Natural killer cell (primary cell): ENCODE measurements around the gene RPS17. TPM values are rescaled to one million over a fixed set of nuclear protein-coding genes. Genes with fewer than 3 reads are reported as not detected.

Experiments used
- ATAC-seq, 3 donors: fragments of 150-1000 bp in 2 of 3; fragments of 200-7000 bp in 1 of 3; cut with Tn5 transposase; 1 replicate in 1 of 3; 2 replicates in 2 of 3; pipeline ENCODE4 v1.10.0; 2021; ENCODE audit warnings: mild to moderate bottlenecking in 2 of 3, moderate library complexity in 2 of 3
- DNase-seq, 2 donors: peaks; one replicate each; pipeline versions ENCODE4 v3.0.0 to v3.0.0-alpha.2; 2013 to 2021; ENCODE audit warnings: mixed read lengths in 1 of 2
- H3K27ac ChIP-seq: one replicate; pipeline ENCODE4 v1.5.1; 2013; ENCODE audit warnings: mild to moderate bottlenecking, low read length
- H3K27me3 ChIP-seq: one replicate; pipeline ENCODE4 v1.6.1; 2013; ENCODE audit warnings: low read length; ENCODE audit not compliant: control insufficient read depth, insufficient read depth
- H3K36me3 ChIP-seq: one replicate; pipeline ENCODE4 v1.6.1; 2013; ENCODE audit warnings: low read length; ENCODE audit not compliant: control insufficient read depth, insufficient read depth
- H3K4me1 ChIP-seq: one replicate; pipeline ENCODE4 v1.6.1; 2013; ENCODE audit warnings: low read length; ENCODE audit not compliant: control insufficient read depth, insufficient read depth
- H3K4me3 ChIP-seq: one replicate; pipeline ENCODE4 v1.5.1; 2013; ENCODE audit warnings: low read length
- H3K9me3 ChIP-seq: one replicate; pipeline ENCODE4 v1.6.1; 2013; ENCODE audit warnings: low read length; ENCODE audit not compliant: control insufficient read depth, insufficient read depth
- H3K27ac Mint-ChIP-seq, 2 donors: one replicate each; pipeline ENCODE4 v1.8.0; 2022; ENCODE audit warnings: mild to moderate bottlenecking in 2 of 2, mixed read lengths in 2 of 2, moderate library complexity in 1 of 2
- H3K27me3 Mint-ChIP-seq, 2 donors: one replicate each; pipeline ENCODE4 v1.8.0; 2022; ENCODE audit warnings: low read depth in 2 of 2, mixed read lengths in 2 of 2
- H3K36me3 Mint-ChIP-seq: one replicate; pipeline ENCODE4 v1.8.0; 2022; ENCODE audit warnings: mixed read lengths
- H3K4me1 Mint-ChIP-seq, 2 donors: one replicate each; pipeline ENCODE4 v1.8.0; 2022; ENCODE audit warnings: mixed read lengths in 2 of 2
- H3K4me3 Mint-ChIP-seq: one replicate; pipeline ENCODE4 v1.8.0; 2022; ENCODE audit warnings: mild to moderate bottlenecking, moderate library complexity, mixed read lengths
- H3K9me3 Mint-ChIP-seq, 2 donors: one replicate each; pipeline ENCODE4 v1.8.0; 2022; ENCODE audit warnings: mixed read lengths in 2 of 2
- CTCF ChIP-seq: fragments of 200-600 bp; IDR thresholded peaks from one replicate; pipeline ENCODE4 v1.8.0; 2022; ENCODE audit warnings: antibody characterized with exemption
- WGBS: methylation state at CpG from one replicate; pipeline ENCODE4 v1.1.7; 2013; ENCODE audit warnings: missing lambda C conversion rate; ENCODE audit not compliant: insufficient coverage; 5-methylcytosine and 5-hydroxymethylcytosine counted together
- intact Hi-C: fragments of 100-400 bp; cut with micrococcal nuclease; formaldehyde crosslinking; loops from one replicate; pipeline ENCODE4 v1.14.2; 2022
- total RNA-seq, 4 donors: library from RNA; stranded (reverse); fragments of 120-200 nt in 1 of 4; gene quantifications; one replicate each; pipeline versions ENCODE4 v1.2.3 to v1.2.4, GENCODE V29; 2013 to 2022

Gene RPS17
- total RNA-seq = 1,000 to 10,000 TPM; 1,035 to 1,314 (median 1,130) TPM
- total RNA-seq (2013) = 3,963 TPM

- intact Hi-C loops = loop anchor here (1.0 kb wide), 2 partner anchors 271 to 446 kb away; partner anchors contain the start of gene RAMAC
- WGBS = under 1% methylated on average over 81 of the region's 81 CpGs
- H3K27ac ChIP-seq = peak within 1 kb of the TSS; percentile 87
- Mint-ChIP-seq H3K36me3 (peaks cover 12% of the 10 kb centered on the region), H3K4me1 (peaks cover 35 to 44% of the 10 kb centered on the region in 2 donors), H3K9me3 (no peaks in the 10 kb centered on the region), H3K27ac (peak within 1 kb of the TSS; percentile 92 to 95), H3K4me3 (peak within 1 kb of the TSS; percentile 96), H3K27me3 (peaks cover 0 to 4% of the 10 kb centered on the region in 2 donors)
- peak; percentile 97 for TF ChIP-seq CTCF
- H3K27me3 ChIP-seq = no peaks in the 10 kb centered on the region
- ATAC-seq = peak; percentile 94 to 100 (median 94)
- H3K9me3 ChIP-seq = no peaks in the 10 kb centered on the region
- H3K4me3 ChIP-seq = peak within 1 kb of the TSS; percentile 83
- DNase-seq = peak; percentile 98 to 99
- H3K36me3 ChIP-seq = peaks cover 31% of the 10 kb centered on the region
- H3K4me1 ChIP-seq = peaks cover 23% of the 10 kb centered on the region
Measured at GRCh38 chr15:82540055-82540983, at the start of gene RPS17. Gene RPS17 (minus strand): TSS chr15:82540457. CDS start chr15:82540428, 29 bp downstream.

GRCh38 chr15:82587805-82588204 lies 47.5 kb upstream of the RPS17 start:
- peaks cover 20 to 23% of the 10 kb centered on the region in 2 donors for H3K27me3 Mint-ChIP-seq
- WGBS = 88% methylated on average over 4 of the region's 4 CpGs
- DNase-seq (no peak), ATAC-seq (no peak)
- H3K4me1 Mint-ChIP-seq = no peaks in the 10 kb centered on the region
- Histone ChIP-seq H3K9me3 (no peaks in the 10 kb centered on the region), H3K4me1 (no peaks in the 10 kb centered on the region), H3K27me3 (no peaks in the 10 kb centered on the region), H3K36me3 (no peaks in the 10 kb centered on the region), H3K4me3 (no peak overlapping the region), H3K27ac (no peak overlapping the region)
- TF ChIP-seq CTCF = no peak
- H3K4me3 Mint-ChIP-seq = no peak overlapping the region
- no peak overlapping the region for H3K27ac Mint-ChIP-seq
- no peaks in the 10 kb centered on the region for H3K9me3 Mint-ChIP-seq
- no peaks in the 10 kb centered on the region for H3K36me3 Mint-ChIP-seq
- intact Hi-C loops = no loop called here

- Mint-ChIP-seq H3K4me3 (no peak overlapping the region), H3K27me3 (peaks cover 23 to 39% of the 10 kb centered on the region in 2 donors), H3K9me3 (no peaks in the 10 kb centered on the region), H3K27ac (no peak overlapping the region), H3K36me3 (no peaks in the 10 kb centered on the region), H3K4me1 (no peaks in the 10 kb centered on the region)
- H3K27me3 ChIP-seq = no peaks in the 10 kb centered on the region
- no peak for ATAC-seq
- H3K27ac ChIP-seq = no peak overlapping the region
- DNase-seq = no peak
- TF ChIP-seq CTCF = no peak
- H3K36me3 ChIP-seq = no peaks in the 10 kb centered on the region
- H3K4me1 ChIP-seq = no peaks in the 10 kb centered on the region
- no peak overlapping the region for H3K4me3 ChIP-seq
- 58% methylated on average over 3 of the region's 3 CpGs for WGBS
- no peaks in the 10 kb centered on the region for H3K9me3 ChIP-seq
- intact Hi-C loops = no loop called here
Measured at GRCh38 chr15:82585072-82585471, 44.8 kb upstream of the RPS17 start.
